GM12878 (cell line): ENCODE data around the gene RNF220.

Experiments
- BHLHE40 ChIP-seq, 2 experiments: fragments of 450-650 bp in 1 of 2; IDR thresholded peaks; 2 replicates each; pipeline ENCODE4 v1.6.1; 2011 to 2017; ENCODE audit warnings: low read depth in 2 of 2, borderline replicate concordance in 1 of 2, improper control_type of control experiment in 1 of 2, low read length in 1 of 2, mild to moderate bottlenecking in 1 of 2
- CHD4 ChIP-seq: fragments of 200-600 bp; sonication (generic); IDR thresholded peaks from 2 replicates; pipeline ENCODE4 v1.6.1; 2016; ENCODE audit warnings: mild to moderate bottlenecking
- CTCF ChIP-seq, 3 experiments: IDR thresholded peaks in 2 of 3; conservative IDR thresholded peaks in 1 of 3; 2 replicates each; pipeline ENCODE4 v1.5.1; 2011; ENCODE audit warnings: low read depth in 3 of 3, low read length in 3 of 3, mild to moderate bottlenecking in 3 of 3, control low read depth in 2 of 3, moderate library complexity in 2 of 3, inconsistent platforms in 1 of 3, mixed read lengths in 1 of 3; ENCODE audit not compliant: control insufficient read depth in 2 of 3, insufficient read depth in 1 of 3; ENCODE audit errors: extremely low read depth in 1 of 3
- E2F4 ChIP-seq: IDR thresholded peaks from 2 replicates; pipeline ENCODE4 v1.6.1; 2012; ENCODE audit warnings: low read depth, low read length, improper control_type of control experiment
- HDAC6 ChIP-seq: fragments of 200-600 bp; sonication (generic); IDR thresholded peaks from one replicate; pipeline ENCODE4 v1.8.0; 2017; ENCODE audit warnings: antibody characterized with exemption; ENCODE audit not compliant: unreplicated experiment
- HDGF ChIP-seq: fragments of 450-650 bp; IDR thresholded peaks from 2 replicates; pipeline ENCODE4 v1.6.1; 2016; ENCODE audit warnings: antibody characterized with exemption
- MEF2A ChIP-seq: IDR thresholded peaks from 2 replicates; pipeline ENCODE4 v1.6.1; 2011; ENCODE audit warnings: low read depth, mild to moderate bottlenecking, low read length, moderate library complexity; ENCODE audit not compliant: insufficient read depth
- NRF1 ChIP-seq: conservative IDR thresholded peaks from 2 replicates; pipeline ENCODE4 v1.6.1; 2011; ENCODE audit warnings: mild to moderate bottlenecking, low read depth, low read length, improper control_type of control experiment
- POLR2A ChIP-seq: IDR thresholded peaks from 2 replicates; pipeline ENCODE4 v1.6.1; 2011; ENCODE audit warnings: low read depth, mild to moderate bottlenecking, low read length
- PRDM15 ChIP-seq: fragments of 450-650 bp; formaldehyde crosslinking; IDR thresholded peaks from 2 replicates; pipeline ENCODE4 v1.4.0; 2020; ENCODE audit warnings: mild to moderate bottlenecking, moderate library complexity
- RCOR1 ChIP-seq: conservative IDR thresholded peaks from 2 replicates; pipeline ENCODE4 v1.6.1; 2012; ENCODE audit warnings: low read depth, low read length, improper control_type of control experiment
- REST ChIP-seq: IDR thresholded peaks from 2 replicates; pipeline ENCODE4 v1.6.1; 2012; ENCODE audit warnings: mild to moderate bottlenecking, low read depth, low read length
- RFX5 ChIP-seq: IDR thresholded peaks from 2 replicates; pipeline ENCODE4 v1.6.1; 2011; ENCODE audit warnings: low read depth, low read length, improper control_type of control experiment
- SP1 ChIP-seq: IDR thresholded peaks from one replicate; pipeline ENCODE4 v1.6.1; 2011; ENCODE audit warnings: low read depth, low read length

GRCh38 chr1:44677201-44677766 is 272.2 kb downstream of the RNF220 start:
- TF ChIP-seq RFX5 (no peak), PRDM15 (CRISPR knock-in tag) (no peak), BHLHE40 (IDR thresholded peaks at IDR 0.05; ENCODE audit: borderline replicate concordance in 1 of 2, low read depth in 2 of 2, low read length in 1 of 2) (no peak), REST (no peak), HDGF (no peak), E2F4 (no peak), POLR2A (no peak), CTCF (IDR thresholded peaks at IDR 0.05 in 2 of 3, conservative IDR thresholded peaks at IDR 0.05 in 1 of 3; ENCODE audit: control insufficient read depth in 2 of 3, extremely low read depth in 1 of 3, insufficient read depth in 1 of 3, low read depth in 3 of 3, low read length in 3 of 3) (peak; percentile 47 to 73 (median 55)), CHD4 (no peak), MEF2A (no peak), RCOR1 (no peak), HDAC6 (no peak), NRF1 (no peak), SP1 (no peak)
